ENCODE results near the gene PDE8B. TPM values are rescaled to one million over a fixed set of nuclear protein-coding genes. Genes with fewer than 3 reads are reported as not detected.

The PDE8B gene
- total and polyA plus RNA-seq, 4 donors, result 0.19 to 0.82 (median 0.49) TPM

DNA sequence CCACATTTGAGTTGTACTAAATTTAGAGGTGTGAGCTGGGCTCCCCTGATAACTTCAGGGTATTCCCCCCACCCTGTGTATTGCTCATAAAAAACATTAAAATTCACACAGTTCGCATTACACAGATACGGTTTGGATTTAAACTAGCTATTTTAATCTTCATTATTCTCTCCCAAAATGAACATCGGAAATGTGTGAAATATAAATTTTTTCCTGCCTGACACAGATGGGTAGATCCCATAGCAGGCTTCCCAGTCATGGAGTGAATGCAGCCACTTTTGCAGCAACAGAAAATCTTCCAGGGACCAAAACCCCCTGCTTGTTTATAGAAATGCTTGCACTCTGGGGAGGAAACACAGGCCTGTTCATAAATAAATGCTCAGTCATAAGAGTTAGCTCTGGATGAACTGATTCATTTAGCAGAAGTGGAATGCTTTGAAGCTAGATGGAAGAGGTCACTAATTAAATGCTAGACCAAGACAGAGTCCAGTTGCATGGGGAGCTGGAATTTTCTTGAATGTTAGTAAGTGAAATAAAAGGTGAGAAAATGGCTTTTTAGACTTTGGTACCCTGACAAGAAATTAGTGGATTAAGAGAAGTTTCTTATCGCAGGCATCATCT is 115.6 kb downstream of the PDE8B start:
- no peaks in the 10 kb centered on the region for H3K9me3 ChIP-seq (ENCODE audit: control insufficient read depth in 4 of 4, low read length in 3 of 4)
- TF ChIP-seq TAF1 (conservative IDR thresholded peaks at IDR 0.05) (no peak), FOXA1 (IDR thresholded peaks at IDR 0.05) (no peak), RXRA (IDR thresholded peaks at IDR 0.05) (peak in 1 of 2 donors; percentile 4), YY1 (IDR thresholded peaks at IDR 0.05) (no peak), RAD21 (IDR thresholded peaks at IDR 0.05) (no peak), SP1 (IDR thresholded peaks at IDR 0.05) (no peak), NR2F2 (IDR thresholded peaks at IDR 0.05) (no peak), JUND (IDR thresholded peaks at IDR 0.05) (no peak)
- TF ChIP-seq, protein P1, sequence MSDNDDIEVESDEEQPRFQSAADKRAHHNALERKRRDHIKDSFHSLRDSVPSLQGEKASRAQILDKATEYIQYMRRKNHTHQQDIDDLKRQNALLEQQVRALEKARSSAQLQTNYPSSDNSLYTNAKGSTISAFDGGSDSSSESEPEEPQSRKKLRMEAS (IDR thresholded peaks at IDR 0.05), result no peak
- no peak for DNase-seq (ENCODE audit: low spot score)
- H3K9ac ChIP-seq (ENCODE audit: low read depth in 1 of 2, low read length in 2 of 2), result no peak overlapping the region
- WGBS, result 86% methylated on average over 4 of the region's 4 CpGs
- H3K27ac ChIP-seq (ENCODE audit: low read depth in 1 of 2, low read length in 2 of 2), result no peak overlapping the region
- H3K36me3 ChIP-seq (ENCODE audit: control insufficient read depth in 4 of 4, insufficient read depth in 3 of 4, low read depth in 1 of 4, low read length in 3 of 4), result no peaks in the 10 kb centered on the region
- peaks cover 0 to 2% (median 0%) of the 10 kb centered on the region in 4 donors for H3K27me3 ChIP-seq (ENCODE audit: control insufficient read depth in 4 of 4, insufficient read depth in 4 of 4, low read length in 3 of 4)
- no peak overlapping the region for H3K4me3 ChIP-seq (ENCODE audit: low read depth in 1 of 3, low read length in 3 of 3)
- H3K4me1 ChIP-seq (ENCODE audit: control insufficient read depth in 4 of 4, insufficient read depth in 4 of 4, low read length in 3 of 4), result no peaks in the 10 kb centered on the region

GRCh38 chr5:77326986-77327734 is 116.7 kb downstream of the PDE8B start:
- Histone ChIP-seq H3K27ac (ENCODE audit: low read depth in 1 of 2, low read length in 2 of 2) (no peak overlapping the region), H3K9ac (ENCODE audit: low read depth in 1 of 2, low read length in 2 of 2) (no peak overlapping the region), H3K27me3 (ENCODE audit: control insufficient read depth in 4 of 4, insufficient read depth in 4 of 4, low read length in 3 of 4) (no peaks in the 10 kb centered on the region), H3K9me3 (ENCODE audit: control insufficient read depth in 4 of 4, low read length in 3 of 4) (no peaks in the 10 kb centered on the region), H3K4me1 (ENCODE audit: control insufficient read depth in 4 of 4, insufficient read depth in 4 of 4, low read length in 3 of 4) (no peaks in the 10 kb centered on the region), H3K4me3 (ENCODE audit: low read depth in 1 of 3, low read length in 3 of 3) (no peak overlapping the region), H3K36me3 (ENCODE audit: control insufficient read depth in 4 of 4, insufficient read depth in 3 of 4, low read depth in 1 of 4, low read length in 3 of 4) (no peaks in the 10 kb centered on the region)
- TF ChIP-seq FOXA2 (IDR thresholded peaks at IDR 0.05) (no peak), HNF4A (conservative IDR thresholded peaks at IDR 0.05) (no peak), HNF4G (IDR thresholded peaks at IDR 0.05) (no peak), TAF1 (conservative IDR thresholded peaks at IDR 0.05) (no peak), FOXA1 (IDR thresholded peaks at IDR 0.05) (no peak), SP1 (IDR thresholded peaks at IDR 0.05) (no peak), ZBTB33 (IDR thresholded peaks at IDR 0.05) (no peak), JUND (IDR thresholded peaks at IDR 0.05) (no peak), CTCF (IDR thresholded peaks at IDR 0.05; ENCODE audit: low read depth, low read length, missing input control) (no peak), RXRA (IDR thresholded peaks at IDR 0.05) (no peak), ATF3 (IDR thresholded peaks at IDR 0.05) (no peak), NR2F2 (IDR thresholded peaks at IDR 0.05) (no peak), RAD21 (IDR thresholded peaks at IDR 0.05) (no peak), GABPA (IDR thresholded peaks at IDR 0.05 in 1 of 2, conservative IDR thresholded peaks at IDR 0.05 in 1 of 2) (no peak), EGR1 (IDR thresholded peaks at IDR 0.05; ENCODE audit: low read depth in 2 of 2) (no peak), YY1 (IDR thresholded peaks at IDR 0.05) (no peak)
- TF ChIP-seq, protein P1 (IDR thresholded peaks at IDR 0.05), result no peak
- TF ChIP-seq, protein P2, sequence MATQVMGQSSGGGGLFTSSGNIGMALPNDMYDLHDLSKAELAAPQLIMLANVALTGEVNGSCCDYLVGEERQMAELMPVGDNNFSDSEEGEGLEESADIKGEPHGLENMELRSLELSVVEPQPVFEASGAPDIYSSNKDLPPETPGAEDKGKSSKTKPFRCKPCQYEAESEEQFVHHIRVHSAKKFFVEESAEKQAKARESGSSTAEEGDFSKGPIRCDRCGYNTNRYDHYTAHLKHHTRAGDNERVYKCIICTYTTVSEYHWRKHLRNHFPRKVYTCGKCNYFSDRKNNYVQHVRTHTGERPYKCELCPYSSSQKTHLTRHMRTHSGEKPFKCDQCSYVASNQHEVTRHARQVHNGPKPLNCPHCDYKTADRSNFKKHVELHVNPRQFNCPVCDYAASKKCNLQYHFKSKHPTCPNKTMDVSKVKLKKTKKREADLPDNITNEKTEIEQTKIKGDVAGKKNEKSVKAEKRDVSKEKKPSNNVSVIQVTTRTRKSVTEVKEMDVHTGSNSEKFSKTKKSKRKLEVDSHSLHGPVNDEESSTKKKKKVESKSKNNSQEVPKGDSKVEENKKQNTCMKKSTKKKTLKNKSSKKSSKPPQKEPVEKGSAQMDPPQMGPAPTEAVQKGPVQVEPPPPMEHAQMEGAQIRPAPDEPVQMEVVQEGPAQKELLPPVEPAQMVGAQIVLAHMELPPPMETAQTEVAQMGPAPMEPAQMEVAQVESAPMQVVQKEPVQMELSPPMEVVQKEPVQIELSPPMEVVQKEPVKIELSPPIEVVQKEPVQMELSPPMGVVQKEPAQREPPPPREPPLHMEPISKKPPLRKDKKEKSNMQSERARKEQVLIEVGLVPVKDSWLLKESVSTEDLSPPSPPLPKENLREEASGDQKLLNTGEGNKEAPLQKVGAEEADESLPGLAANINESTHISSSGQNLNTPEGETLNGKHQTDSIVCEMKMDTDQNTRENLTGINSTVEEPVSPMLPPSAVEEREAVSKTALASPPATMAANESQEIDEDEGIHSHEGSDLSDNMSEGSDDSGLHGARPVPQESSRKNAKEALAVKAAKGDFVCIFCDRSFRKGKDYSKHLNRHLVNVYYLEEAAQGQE (IDR thresholded peaks at IDR 0.05), result no peak
- 89% methylated on average over 5 of the region's 5 CpGs for WGBS
- DNase-seq (ENCODE audit: low spot score), result no peak
